H9 (cell line): ENCODE measurements around the gene FHIT. TPM values are rescaled to one million over a fixed set of nuclear protein-coding genes. Genes with fewer than 3 reads are reported as not detected.

Experiments used
- DNase-seq: peaks from one replicate; pipeline ENCODE4 v3.0.0-alpha.2; 2017
- H2AFZ ChIP-seq: one replicate; pipeline ENCODE4 v1.6.1; 2013; ENCODE audit warnings: mild to moderate bottlenecking, low read length, control low read depth, moderate library complexity
- H2AK5ac ChIP-seq: 2 replicates; pipeline ENCODE4 v1.6.1; 2013; ENCODE audit warnings: low read length, control low read depth, mixed read lengths; ENCODE audit not compliant: insufficient read length
- H2BK120ac ChIP-seq: one replicate; pipeline ENCODE4 v1.6.1; 2013; ENCODE audit warnings: low read depth, mild to moderate bottlenecking, low read length, control low read depth, inconsistent platforms; ENCODE audit not compliant: poor library complexity, severe bottlenecking
- H2BK12ac ChIP-seq: 2 replicates; pipeline ENCODE4 v1.6.1; 2013; ENCODE audit warnings: low read length, control low read depth, mixed read lengths, low read depth; ENCODE audit not compliant: insufficient read length
- H2BK15ac ChIP-seq: 2 replicates; pipeline ENCODE4 v1.6.1; 2013; ENCODE audit warnings: low read depth, low read length, control low read depth
- H2BK20ac ChIP-seq: one replicate; pipeline ENCODE4 v1.6.1; 2013; ENCODE audit warnings: low read depth, mild to moderate bottlenecking, low read length, control low read depth, inconsistent platforms; ENCODE audit not compliant: poor library complexity, severe bottlenecking
- H2BK5ac ChIP-seq: 2 replicates; pipeline ENCODE4 v1.6.1; 2013; ENCODE audit warnings: low read length, control low read depth, mixed read lengths; ENCODE audit not compliant: insufficient read length
- H3K14ac ChIP-seq: 2 replicates; pipeline ENCODE4 v1.6.1; 2013; ENCODE audit warnings: low read length, control low read depth; ENCODE audit not compliant: insufficient read depth
- H3K18ac ChIP-seq: 2 replicates; pipeline ENCODE4 v1.6.1; 2013; ENCODE audit warnings: low read depth, mild to moderate bottlenecking, mixed read lengths, low read length, control low read depth; ENCODE audit not compliant: insufficient read length
- H3K23ac ChIP-seq: 2 replicates; pipeline ENCODE4 v1.6.1; 2013; ENCODE audit warnings: low read length, control low read depth, mixed read lengths, low read depth; ENCODE audit not compliant: insufficient read length
- H3K23me2 ChIP-seq: 2 replicates; pipeline ENCODE4 v1.6.1; 2013; ENCODE audit warnings: low read depth, mild to moderate bottlenecking, mixed read lengths, low read length, control low read depth; ENCODE audit not compliant: insufficient read length, poor library complexity, severe bottlenecking
- H3K27ac ChIP-seq: 2 replicates; pipeline ENCODE4 v1.5.1; 2013; ENCODE audit warnings: low read length, control low read depth, mixed read lengths, low read depth; ENCODE audit not compliant: insufficient read length
- H3K27me3 ChIP-seq: 2 replicates; pipeline ENCODE4 v1.6.1; 2013; ENCODE audit warnings: low read length, control low read depth, inconsistent platforms; ENCODE audit not compliant: insufficient read depth
- H3K4ac ChIP-seq: 2 replicates; pipeline ENCODE4 v1.6.1; 2013; ENCODE audit warnings: low read depth, mild to moderate bottlenecking, control low read depth, inconsistent platforms, low read length, moderate library complexity
- H3K4me1 ChIP-seq: 2 replicates; pipeline ENCODE4 v1.6.1; 2013; ENCODE audit warnings: low read length, control low read depth, inconsistent platforms; ENCODE audit not compliant: insufficient read depth
- H3K4me2 ChIP-seq: 2 replicates; pipeline ENCODE4 v1.6.1; 2013; ENCODE audit warnings: low read length, control low read depth, mixed read lengths; ENCODE audit not compliant: insufficient read length, insufficient read depth
- H3K56ac ChIP-seq: 2 replicates; pipeline ENCODE4 v1.6.1; 2013; ENCODE audit warnings: low read depth, mild to moderate bottlenecking, mixed read lengths, low read length, control low read depth; ENCODE audit not compliant: insufficient read length
- H3K79me1 ChIP-seq: 2 replicates; pipeline ENCODE4 v1.6.1; 2013; ENCODE audit warnings: low read depth, mild to moderate bottlenecking, moderate library complexity, low read length, control low read depth, inconsistent platforms; ENCODE audit not compliant: insufficient read depth, poor library complexity, severe bottlenecking
- H3K79me2 ChIP-seq: 2 replicates; pipeline ENCODE4 v1.6.1; 2013; ENCODE audit warnings: low read length, control low read depth, inconsistent platforms; ENCODE audit not compliant: insufficient read depth
- H3K9ac ChIP-seq: 2 replicates; pipeline ENCODE4 v1.6.1; 2013; ENCODE audit warnings: low read length, control low read depth, mixed read lengths; ENCODE audit not compliant: insufficient read length; ENCODE audit errors: extremely low read depth
- H3K9me3 ChIP-seq: one replicate; pipeline ENCODE4 v1.6.1; 2013; ENCODE audit warnings: low read depth, low read length, inconsistent platforms; ENCODE audit not compliant: control insufficient read depth
- H3T11ph ChIP-seq: one replicate; pipeline ENCODE4 v1.6.1; 2013; ENCODE audit warnings: mild to moderate bottlenecking, low read length, control low read depth, inconsistent platforms
- H4K20me1 ChIP-seq: one replicate; pipeline ENCODE4 v1.6.1; 2013; ENCODE audit not compliant: control insufficient read depth, insufficient read length, insufficient read depth
- H4K5ac ChIP-seq: 2 replicates; pipeline ENCODE4 v1.6.1; 2013; ENCODE audit warnings: low read depth, mild to moderate bottlenecking, mixed read lengths, low read length, control low read depth; ENCODE audit not compliant: insufficient read length
- H4K8ac ChIP-seq: replicated peaks from 2 replicates; pipeline ENCODE4 v1.6.1; 2013; ENCODE audit warnings: low read length, control low read depth, mixed read lengths, low read depth; ENCODE audit not compliant: insufficient read length
- H4K91ac ChIP-seq: 2 replicates; pipeline ENCODE4 v1.6.1; 2013; ENCODE audit warnings: low read depth, mild to moderate bottlenecking, moderate library complexity, mixed read lengths, low read length, control low read depth; ENCODE audit not compliant: insufficient read length
- H3K27ac Mint-ChIP-seq, 3 experiments: 2 replicates in 2 of 3; 3 replicates in 1 of 3; pipeline ENCODE4 v1.8.0; 2020 to 2021; ENCODE audit warnings: mixed read lengths in 3 of 3, mild to moderate bottlenecking in 1 of 3, moderate library complexity in 1 of 3
- H3K27me3 Mint-ChIP-seq: 2 replicates; pipeline ENCODE4 v1.8.0; 2021; ENCODE audit warnings: low read depth, mild to moderate bottlenecking, moderate library complexity, mixed read lengths
- H3K36me3 Mint-ChIP-seq, 3 experiments: 2 replicates in 2 of 3; 3 replicates in 1 of 3; pipeline ENCODE4 v1.8.0; 2020 to 2021; ENCODE audit warnings: low read depth in 3 of 3, mixed read lengths in 3 of 3; ENCODE audit not compliant: insufficient read depth in 1 of 3
- H3K4me1 Mint-ChIP-seq, 2 experiments: 2 replicates each; pipeline ENCODE4 v1.8.0; 2020; ENCODE audit warnings: mixed read lengths in 2 of 2
- H3K4me3 Mint-ChIP-seq, 2 experiments: 2 replicates in 1 of 2; 3 replicates in 1 of 2; pipeline ENCODE4 v1.8.0; 2020 to 2021; ENCODE audit warnings: mild to moderate bottlenecking in 2 of 2, mixed read lengths in 2 of 2, moderate library complexity in 1 of 2
- H3K9me3 Mint-ChIP-seq, 2 experiments: 2 replicates in 1 of 2; 3 replicates in 1 of 2; pipeline ENCODE4 v1.8.0; 2020; ENCODE audit warnings: mild to moderate bottlenecking in 2 of 2, mixed read lengths in 2 of 2, moderate library complexity in 1 of 2
- CTCF ChIP-seq: fragments of 200-600 bp; sonication (generic); conservative IDR thresholded peaks from 3 replicates; pipeline ENCODE4 v1.8.0; 2021; ENCODE audit warnings: antibody characterized with exemption, mild to moderate bottlenecking
- WGBS: extraction: QIAGEN DNeasy Blood & Tissue Kit; methylation state at CpG from one replicate; pipeline ENCODE4 v1.1.7; 2013; ENCODE audit warnings: missing lambda C conversion rate, low lambda C conversion rate, mixed read lengths; ENCODE audit not compliant: insufficient read length; ENCODE audit errors: extremely low coverage; 5-methylcytosine and 5-hydroxymethylcytosine counted together
- total RNA-seq: library from RNA; stranded (reverse); gene quantifications from 2 replicates; pipeline ENCODE4 v1.2.1, GENCODE V29; 2021

The FHIT gene
- total RNA-seq, 1 experiment from 2014 or later: 3.0 TPM

GRCh38 chr3:60952055-60952454 lies 299.2 kb downstream of the FHIT start:
- Histone ChIP-seq H3K9ac (no peak overlapping the region), H3K9me3 (no peaks in the 10 kb centered on the region), H2AK5ac (no peak overlapping the region), H4K8ac (no peak overlapping the region), H3K4me2 (no peak overlapping the region), H3K79me2 (no peaks in the 10 kb centered on the region), H4K5ac (no peak overlapping the region), H3K79me1 (no peaks in the 10 kb centered on the region), H2BK15ac (no peak overlapping the region), H4K20me1 (no peaks in the 10 kb centered on the region), H2BK120ac (no peak overlapping the region), H3K23ac (no peak overlapping the region), H4K91ac (no peak overlapping the region), H3K4ac (no peak overlapping the region), H3K23me2 (no peaks in the 10 kb centered on the region), H3K27ac (no peak overlapping the region), H3K18ac (no peak overlapping the region), H2BK20ac (no peak overlapping the region), H3T11ph (no peak overlapping the region), H2BK12ac (no peak overlapping the region), H3K27me3 (no peaks in the 10 kb centered on the region), H3K14ac (no peak overlapping the region), H3K56ac (no peak overlapping the region), H2BK5ac (no peak overlapping the region), H3K4me1 (no peaks in the 10 kb centered on the region), H2AFZ (no peak overlapping the region)
- H3K4me1 Mint-ChIP-seq: peaks cover 0 to 6% of the 10 kb centered on the region in 2 experiments; a peak in 1 of 4 replicates
- no peak overlapping the region for H3K4me3 Mint-ChIP-seq
- no CpG with 5 or more reads among the region's 6 CpGs for WGBS
- H3K27ac Mint-ChIP-seq: no peak overlapping the region
- peaks cover 0 to 9% (median 3%) of the 10 kb centered on the region in 3 experiments; a peak in 3 of 7 replicates for H3K36me3 Mint-ChIP-seq
- peaks cover 3 to 5% of the 10 kb centered on the region in 2 experiments; a peak in 3 of 5 replicates for H3K9me3 Mint-ChIP-seq
- H3K27me3 Mint-ChIP-seq: no peaks in the 10 kb centered on the region
- no peak for DNase-seq
- TF ChIP-seq CTCF: no peak
